IMR-90 (cell line): ENCODE measurements around the gene SEC14L1. TPM values are rescaled to one million over a fixed set of nuclear protein-coding genes. Genes with fewer than 3 reads are reported as not detected.

Source experiments
- ATAC-seq: fragments of 200-7000 bp; cut with Tn5 transposase; 2 replicates; pipeline ENCODE4 v1.9.1; 2020; ENCODE audit warnings: low read depth, mild to moderate bottlenecking, moderate library complexity
- BruUV-seq: library from RNA; stranded (reverse); fragments of 400-500 nt; replicated peaks from 2 replicates; lab custom pipeline; 2021; lab: Mats Ljungman, UMichigan
- CTCF ChIA-PET: fragments of 300-600 bp; formaldehyde crosslinking; extraction: SDS; loops from one replicate; lab custom pipeline; 2021; ENCODE audit warnings: antibody characterized with exemption; lab: Yijun Ruan, JAX
- POLR2A ChIA-PET: fragments of 300-600 bp; sonication (Branson Sonifier 250); formaldehyde crosslinking; loops from one replicate; lab custom pipeline; 2022; ENCODE audit warnings: antibody characterized with exemption; ENCODE audit not compliant: unreplicated experiment; lab: Charles Lee
- DNase-seq: peaks from one replicate; pipeline ENCODE4 v3.0.0; 2013
- H2AFZ ChIP-seq: replicated peaks from 2 replicates; pipeline ENCODE3; 2013; ENCODE audit warnings: low read length, mild to moderate bottlenecking; ENCODE audit not compliant: poor library complexity
- H2AK5ac ChIP-seq: 2 replicates; pipeline ENCODE4 v1.6.1; 2013; ENCODE audit warnings: low read depth, low read length, inconsistent platforms
- H2AK9ac ChIP-seq: replicated peaks from 2 replicates; pipeline ENCODE3; 2013; ENCODE audit warnings: mild to moderate bottlenecking, low read depth, low read length, moderate library complexity; ENCODE audit not compliant: poor library complexity
- H2BK120ac ChIP-seq: 2 replicates; pipeline ENCODE4 v1.6.1; 2013; ENCODE audit warnings: low read depth, low read length, inconsistent platforms
- H2BK15ac ChIP-seq: 3 replicates; pipeline ENCODE4 v1.6.1; 2013; ENCODE audit warnings: low read depth, low read length, inconsistent platforms
- H2BK20ac ChIP-seq: 2 replicates; pipeline ENCODE4 v1.6.1; 2013; ENCODE audit warnings: low read depth, mild to moderate bottlenecking, inconsistent platforms, low read length, moderate library complexity
- H2BK5ac ChIP-seq: 2 replicates; pipeline ENCODE4 v1.6.1; 2013; ENCODE audit warnings: mild to moderate bottlenecking, low read depth, low read length, inconsistent platforms; ENCODE audit not compliant: poor library complexity, severe bottlenecking
- H3K14ac ChIP-seq: replicated peaks from 2 replicates; pipeline ENCODE4 v1.6.1; 2013; ENCODE audit warnings: low read depth, low read length, inconsistent platforms
- H3K18ac ChIP-seq: 2 replicates; pipeline ENCODE4 v1.6.1; 2013; ENCODE audit warnings: low read depth, low read length, control low read depth
- H3K23ac ChIP-seq: 2 replicates; pipeline ENCODE4 v1.6.1; 2013; ENCODE audit warnings: low read depth, low read length, inconsistent platforms
- H3K27ac ChIP-seq: 2 replicates; pipeline ENCODE4 v1.5.1; 2013; ENCODE audit warnings: mild to moderate bottlenecking, control low read depth, low read length; ENCODE audit not compliant: insufficient read depth
- H3K27me3 ChIP-seq: 2 replicates; pipeline ENCODE4 v1.6.1; 2013; ENCODE audit warnings: low read length; ENCODE audit not compliant: control insufficient read depth, insufficient read depth
- H3K36me3 ChIP-seq: 2 replicates; pipeline ENCODE4 v1.6.1; 2013; ENCODE audit warnings: low read length, mixed read lengths; ENCODE audit not compliant: control insufficient read depth, insufficient read depth
- H3K4ac ChIP-seq: 2 replicates; pipeline ENCODE4 v1.6.1; 2013; ENCODE audit warnings: low read depth, low read length, inconsistent platforms
- H3K4me1 ChIP-seq: 2 replicates; pipeline ENCODE4 v1.6.1; 2013; ENCODE audit warnings: low read length, mixed read lengths; ENCODE audit not compliant: control insufficient read depth, insufficient read depth
- H3K4me2 ChIP-seq: 2 replicates; pipeline ENCODE4 v1.6.1; 2013; ENCODE audit warnings: low read depth, mild to moderate bottlenecking, control low read depth, low read length, moderate library complexity
- H3K4me3 ChIP-seq: 2 replicates; pipeline ENCODE4 v1.5.1; 2013; ENCODE audit warnings: low read depth, mild to moderate bottlenecking, control low read depth, low read length, moderate library complexity; ENCODE audit not compliant: insufficient read depth
- H3K56ac ChIP-seq: 2 replicates; pipeline ENCODE4 v1.6.1; 2013; ENCODE audit warnings: low read length, inconsistent platforms; ENCODE audit not compliant: insufficient read depth; ENCODE audit errors: extremely low read depth
- H3K79me1 ChIP-seq, 2 experiments: 2 replicates each; pipeline ENCODE4 v1.6.1; 2013; ENCODE audit warnings: low read length in 2 of 2, inconsistent platforms in 1 of 2, low read depth in 1 of 2
- H3K9ac ChIP-seq: 2 replicates; pipeline ENCODE4 v1.6.1; 2013; ENCODE audit warnings: low read depth, low read length, control low read depth
- H3K9me1 ChIP-seq: 2 replicates; pipeline ENCODE4 v1.6.1; 2013; ENCODE audit warnings: low read length, inconsistent platforms; ENCODE audit not compliant: insufficient read depth
- H3K9me3 ChIP-seq: 2 replicates; pipeline ENCODE4 v1.6.1; 2013; ENCODE audit warnings: low read length; ENCODE audit not compliant: control insufficient read depth, insufficient read depth
- H4K20me1 ChIP-seq: 2 replicates; pipeline ENCODE4 v1.6.1; 2013; ENCODE audit warnings: low read length, inconsistent platforms; ENCODE audit not compliant: insufficient read depth
- H4K5ac ChIP-seq: 2 replicates; pipeline ENCODE4 v1.6.1; 2013; ENCODE audit warnings: mild to moderate bottlenecking, low read depth, low read length, control low read depth
- H4K8ac ChIP-seq, 2 experiments: 2 replicates each; pipeline ENCODE4 v1.6.1; 2013; ENCODE audit warnings: low read depth in 2 of 2, low read length in 2 of 2, control low read depth in 1 of 2, inconsistent platforms in 1 of 2
- H4K91ac ChIP-seq: 2 replicates; pipeline ENCODE4 v1.6.1; 2013; ENCODE audit warnings: low read depth, low read length, inconsistent platforms; ENCODE audit not compliant: insufficient read depth
- FOS ChIP-seq: fragments of 150-350 bp; IDR thresholded peaks from 2 replicates; pipeline ENCODE4 v1.6.1; 2016; ENCODE audit warnings: low read depth, low read length
- RCOR1 ChIP-seq: IDR thresholded peaks from 2 replicates; pipeline ENCODE4 v1.6.1; 2012; ENCODE audit warnings: mild to moderate bottlenecking, low read length, improper control_type of control experiment; ENCODE audit not compliant: insufficient replicate concordance
- SMC3 ChIP-seq: fragments of 150-350 bp; IDR thresholded peaks from 2 replicates; pipeline ENCODE4 v1.6.1; 2016; ENCODE audit warnings: low read depth, mild to moderate bottlenecking, antibody characterized with exemption, low read length, moderate library complexity
- WGBS, 2 experiments: methylation state at CpG; one replicate each; pipeline versions ENCODE4 v1.1.5 to v1.1.7; 2013; ENCODE audit warnings: missing lambda C conversion rate in 2 of 2; ENCODE audit not compliant: insufficient read length in 1 of 2; ENCODE audit errors: extremely low coverage in 2 of 2; 5-methylcytosine and 5-hydroxymethylcytosine counted together
- dilution Hi-C: fragments of 300-500 bp; cut with HindIII; formaldehyde crosslinking; loops from one replicate; pipeline ENCODE4 v1.14.3; 2018; ENCODE audit warnings: low sequenced_read_pairs; ENCODE audit not compliant: unreplicated experiment
- in situ Hi-C: fragments of 300-500 bp; cut with MboI; formaldehyde crosslinking; loops from 3 replicates; pipeline ENCODE4 v1.14.3; 2019; ENCODE audit warnings: low sequenced_read_pairs, inconsistent platforms, mixed read lengths
- intact Hi-C: fragments of 100-400 bp; cut with micrococcal nuclease; formaldehyde crosslinking; loops from 2 replicates; pipeline ENCODE4 v1.10.0; 2022
- polyA plus RNA-seq, 3 experiments: library from polyadenylated mRNA; depleted of rRNA; stranded (reverse); fragments of >200 nt; gene quantifications; 2 replicates each; pipeline ENCODE4 v1.2.3, GENCODE V29; 2012; ENCODE audit warnings: low replicate concordance in 1 of 3
- total RNA-seq: library from RNA; depleted of rRNA; stranded (reverse); fragments of >200 nt; gene quantifications from 2 replicates; pipeline ENCODE4 v1.2.3, GENCODE V29; 2012
- TF ChIP-seq, protein P1 (sequence below): conservative IDR thresholded peaks from 2 replicates; pipeline ENCODE4 v1.5.1; 2012; ENCODE audit warnings: mild to moderate bottlenecking, low read depth, low read length, improper control_type of control experiment
- TF ChIP-seq, protein P2 (sequence below): fragments of 150-350 bp; IDR thresholded peaks from 2 replicates; pipeline ENCODE4 v1.6.1; 2017; ENCODE audit warnings: mild to moderate bottlenecking, antibody characterized with exemption, low read length, low read depth
- TF ChIP-seq, protein P3 (sequence below): fragments of 150-350 bp; IDR thresholded peaks from 2 replicates; pipeline ENCODE4 v1.6.1; 2016; ENCODE audit warnings: low read depth, mild to moderate bottlenecking, low read length, moderate library complexity, borderline replicate concordance

The SEC14L1 gene
- total and polyA plus RNA-seq, 2 of the 4 experiments (the other 2 are of a cell fraction) = 24.9 to 35.8 TPM

DNA sequence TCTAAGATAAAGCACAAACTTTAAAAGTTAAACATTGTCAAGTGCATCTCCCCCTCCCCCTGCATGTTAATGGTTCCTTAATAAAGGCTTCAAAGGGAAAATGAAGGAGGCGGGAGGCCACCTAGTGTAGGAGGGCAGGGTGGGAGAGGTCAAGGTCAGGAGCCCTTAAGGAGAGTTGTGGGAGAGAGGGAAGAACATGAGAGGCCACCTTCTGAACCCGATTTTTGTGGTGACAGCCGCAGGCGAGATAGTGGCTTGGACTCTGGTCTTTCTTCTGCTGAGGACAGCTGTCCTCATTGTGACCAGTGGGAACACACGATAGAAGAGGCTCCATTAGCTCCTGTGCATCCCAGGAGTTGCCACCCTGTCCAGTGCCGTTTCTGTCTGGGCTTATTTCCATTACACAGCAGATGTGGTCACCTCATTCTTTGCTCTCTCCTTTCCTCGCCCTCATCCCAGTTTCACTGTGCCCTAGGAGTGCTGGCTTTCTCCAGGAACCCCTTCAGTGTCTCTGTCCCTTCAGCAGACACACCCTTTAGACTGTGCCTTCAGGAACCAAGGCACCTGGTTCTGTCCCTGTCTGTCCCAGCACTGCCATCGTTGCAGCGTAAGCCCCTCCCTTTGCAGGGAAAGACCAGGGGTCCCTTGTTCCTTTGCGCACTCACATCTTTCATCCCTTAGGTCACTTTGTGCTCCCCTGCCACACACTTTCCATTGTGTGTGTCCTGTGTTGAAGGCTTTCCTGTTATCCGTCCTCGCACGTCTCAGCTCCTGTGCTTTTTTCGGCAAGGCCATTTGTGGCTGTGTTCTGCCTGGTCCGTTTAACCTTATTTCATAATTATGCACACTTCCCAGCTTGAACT is 7.5 kb downstream of the SEC14L1 start:
- peaks cover 14% of the 10 kb centered on the region for H3K4me1 ChIP-seq
- TF ChIP-seq, protein P1, sequence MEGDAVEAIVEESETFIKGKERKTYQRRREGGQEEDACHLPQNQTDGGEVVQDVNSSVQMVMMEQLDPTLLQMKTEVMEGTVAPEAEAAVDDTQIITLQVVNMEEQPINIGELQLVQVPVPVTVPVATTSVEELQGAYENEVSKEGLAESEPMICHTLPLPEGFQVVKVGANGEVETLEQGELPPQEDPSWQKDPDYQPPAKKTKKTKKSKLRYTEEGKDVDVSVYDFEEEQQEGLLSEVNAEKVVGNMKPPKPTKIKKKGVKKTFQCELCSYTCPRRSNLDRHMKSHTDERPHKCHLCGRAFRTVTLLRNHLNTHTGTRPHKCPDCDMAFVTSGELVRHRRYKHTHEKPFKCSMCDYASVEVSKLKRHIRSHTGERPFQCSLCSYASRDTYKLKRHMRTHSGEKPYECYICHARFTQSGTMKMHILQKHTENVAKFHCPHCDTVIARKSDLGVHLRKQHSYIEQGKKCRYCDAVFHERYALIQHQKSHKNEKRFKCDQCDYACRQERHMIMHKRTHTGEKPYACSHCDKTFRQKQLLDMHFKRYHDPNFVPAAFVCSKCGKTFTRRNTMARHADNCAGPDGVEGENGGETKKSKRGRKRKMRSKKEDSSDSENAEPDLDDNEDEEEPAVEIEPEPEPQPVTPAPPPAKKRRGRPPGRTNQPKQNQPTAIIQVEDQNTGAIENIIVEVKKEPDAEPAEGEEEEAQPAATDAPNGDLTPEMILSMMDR = no peak
- TF ChIP-seq, protein P2, sequence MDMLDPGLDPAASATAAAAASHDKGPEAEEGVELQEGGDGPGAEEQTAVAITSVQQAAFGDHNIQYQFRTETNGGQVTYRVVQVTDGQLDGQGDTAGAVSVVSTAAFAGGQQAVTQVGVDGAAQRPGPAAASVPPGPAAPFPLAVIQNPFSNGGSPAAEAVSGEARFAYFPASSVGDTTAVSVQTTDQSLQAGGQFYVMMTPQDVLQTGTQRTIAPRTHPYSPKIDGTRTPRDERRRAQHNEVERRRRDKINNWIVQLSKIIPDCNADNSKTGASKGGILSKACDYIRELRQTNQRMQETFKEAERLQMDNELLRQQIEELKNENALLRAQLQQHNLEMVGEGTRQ = no peak
- TF ChIP-seq FOS (no peak), SMC3 (no peak), RCOR1 (no peak)
- TF ChIP-seq, protein P3, sequence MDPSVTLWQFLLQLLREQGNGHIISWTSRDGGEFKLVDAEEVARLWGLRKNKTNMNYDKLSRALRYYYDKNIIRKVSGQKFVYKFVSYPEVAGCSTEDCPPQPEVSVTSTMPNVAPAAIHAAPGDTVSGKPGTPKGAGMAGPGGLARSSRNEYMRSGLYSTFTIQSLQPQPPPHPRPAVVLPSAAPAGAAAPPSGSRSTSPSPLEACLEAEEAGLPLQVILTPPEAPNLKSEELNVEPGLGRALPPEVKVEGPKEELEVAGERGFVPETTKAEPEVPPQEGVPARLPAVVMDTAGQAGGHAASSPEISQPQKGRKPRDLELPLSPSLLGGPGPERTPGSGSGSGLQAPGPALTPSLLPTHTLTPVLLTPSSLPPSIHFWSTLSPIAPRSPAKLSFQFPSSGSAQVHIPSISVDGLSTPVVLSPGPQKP = no peak
- H2BK20ac ChIP-seq = no peak overlapping the region
- no peaks in the 10 kb centered on the region for H3K9me3 ChIP-seq
- intact Hi-C loops (loop anchor here (2.0 kb wide), 1 partner anchor 48 kb away; no protein-coding TSS in a partner anchor), dilution Hi-C loops (no loop called here), in situ Hi-C loops (no loop called here)
- 0 out of 4 replicates have a peak overlapping the region, but pooled peaks of 1 of the 2 experiments have one; percentile 30 for H4K8ac ChIP-seq
- H3K36me3 ChIP-seq = peaks cover 35% of the 10 kb centered on the region
- no peak overlapping the region for H3K27ac ChIP-seq
- peak overlapping the region; percentile 24; the same call in 1 of the 2 replicates for H3K23ac ChIP-seq
- H3K56ac ChIP-seq = no peak overlapping the region
- no peak overlapping the region for H2BK120ac ChIP-seq
- peaks cover 27% of the 10 kb centered on the region for H3K9me1 ChIP-seq
- H3K4me3 ChIP-seq = no peak overlapping the region
- DNase-seq (no peak), ATAC-seq (no peak)
- H3K4me2 ChIP-seq = no peak overlapping the region
- no peak overlapping the region for H3K4ac ChIP-seq
- H2BK5ac ChIP-seq = no peak overlapping the region
- H3K27me3 ChIP-seq = no peaks in the 10 kb centered on the region
- ChIA-PET CTCF (no interaction called here), POLR2A (no interaction called here)
- peaks cover 46% of the 10 kb centered on the region; the same call in 1 of the 2 replicates for H4K20me1 ChIP-seq
- BruUV-seq = no TSS peak
- WGBS, 2 experiments = 86% methylated on average over 10 of the region's 15 CpGs; no CpG with 5 or more reads in 1 of the 2 experiments
- no peak overlapping the region for H2BK15ac ChIP-seq
- H3K18ac ChIP-seq = no peak overlapping the region
- no peak overlapping the region for H4K91ac ChIP-seq
- H2AK5ac ChIP-seq = 0 out of 2 replicates have a peak overlapping the region, but pooled peaks have one; percentile 17
- no peak overlapping the region for H2AFZ ChIP-seq
- no peak overlapping the region for H3K9ac ChIP-seq
- H4K5ac ChIP-seq = no peak overlapping the region
- peaks cover 33 to 88% of the 10 kb centered on the region in 2 experiments for H3K79me1 ChIP-seq
- no peak overlapping the region for H2AK9ac ChIP-seq
- H3K14ac ChIP-seq = no peak overlapping the region
